ENCODE results near the gene C1orf116. TPM values are rescaled to one million over a fixed set of nuclear protein-coding genes. Genes with fewer than 3 reads are reported as not detected.

C1orf116 gene
- total and polyA plus RNA-seq, 10 of the 15 experiments (the other 5 are each of a cell fraction or from before 2014, with no cell fraction given), result 0.01 to 0.08 TPM; not detected in 8

DNA sequence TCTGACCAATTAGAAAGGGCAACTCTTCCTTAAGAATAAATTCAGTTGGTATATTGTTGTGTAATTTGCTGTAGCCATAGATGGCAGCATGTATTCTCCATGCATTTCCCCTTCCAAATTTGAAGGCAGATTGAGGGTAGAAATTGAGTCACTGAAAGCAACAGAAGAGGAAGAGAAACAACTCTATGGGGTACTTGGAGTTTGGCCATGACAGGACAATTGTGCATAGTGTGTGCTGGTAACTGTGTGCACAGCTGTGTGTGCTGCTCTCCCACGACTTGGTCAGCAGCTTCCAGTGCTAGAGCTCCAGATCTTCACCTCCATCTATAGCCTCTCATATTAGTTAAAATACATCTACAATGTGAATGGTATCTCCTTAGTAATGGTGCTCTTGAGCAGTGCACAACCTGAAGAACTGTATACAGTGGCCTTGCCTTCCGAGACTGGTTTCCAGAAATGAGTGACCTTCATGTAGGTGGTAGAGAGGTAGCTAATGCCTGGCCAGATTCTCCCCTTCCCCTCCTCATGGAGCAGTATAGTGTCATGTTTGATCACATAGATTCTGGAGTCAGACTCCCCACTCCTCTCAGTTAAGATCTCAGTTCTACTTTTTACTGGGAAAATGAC is 61.4 kb downstream of the C1orf116 start:
- no peak overlapping the region; the same call in 1 of the 2 replicates for H2AFZ ChIP-seq (ENCODE audit: control insufficient read depth, low read depth, low read length)
- RAD21 ChIA-PET (ENCODE audit: unreplicated experiment), result interaction anchor here (1.6 to 4.4 kb wide), 3 partner anchors 12 to 50 kb away, joined by 3 to 36 read pairs (median 9); no protein-coding TSS in a partner anchor
- ATAC-seq (peak; percentile 81), DNase-seq (ENCODE audit: low read depth, low spot score) (peak; percentile 66), FAIRE-seq (peak; percentile 44)
- no peaks in the 10 kb centered on the region for H4K20me1 ChIP-seq (ENCODE audit: control insufficient read depth, insufficient read depth)
- H3K36me3 ChIP-seq (ENCODE audit: control insufficient read depth in 2 of 2, insufficient read depth in 2 of 2, low read length in 1 of 2), result no peaks in the 10 kb centered on the region
- SMC1A ChIA-PET (ENCODE audit: uncharacterized antibody, unreplicated experiment), result interaction anchor here (1.1 to 7.5 kb wide), 12 partner anchors 10 to 161 kb away, joined by 3 to 68 read pairs (median 9); partner anchors contain the start of genes FCMR and PIGR
- intact Hi-C loops (cut with micrococcal nuclease; ENCODE audit: unreplicated experiment) (loop anchor here (2.0 kb wide), 1 partner anchor 46 kb away; no protein-coding TSS in a partner anchor), in situ Hi-C loops (cut with MboI) (no loop called here)
- no peak overlapping the region for H3K27ac ChIP-seq (ENCODE audit: control insufficient read depth, insufficient read depth)
- BruUV-seq (replicated peaks), result no TSS peak
- peak overlapping the region; percentile 46 for H3K4me2 ChIP-seq (ENCODE audit: control insufficient read depth, insufficient read depth)
- peaks cover 38% of the 10 kb centered on the region for H3K4me1 ChIP-seq (ENCODE audit: control insufficient read depth, insufficient read depth, low read length)
- H3K79me2 ChIP-seq (ENCODE audit: control insufficient read depth, insufficient read depth, low read length), result no peaks in the 10 kb centered on the region
- 13% methylated on average over 2 of the region's 2 CpGs for WGBS (ENCODE audit: insufficient coverage, insufficient replicate concordance, low lambda C conversion rate, missing lambda C conversion rate)
- POLR2A ChIA-PET, result interaction anchor here (0.5 to 3.1 kb wide), 5 partner anchors 39 to 302 kb away, joined by 3 to 12 read pairs (median 3); no protein-coding TSS in a partner anchor
- no peak overlapping the region for H3K9ac ChIP-seq (ENCODE audit: control insufficient read depth, insufficient read depth, low read length)
- CTCF ChIA-PET, result interaction anchor here (0.7 to 9.8 kb wide), 13 partner anchors 9 to 308 kb away, joined by 3 to 136 read pairs (median 5); partner anchors contain the start of gene IL20
- no peaks in the 10 kb centered on the region for H3K27me3 ChIP-seq (replicated peaks in 1 of 2; ENCODE audit: control insufficient read depth in 2 of 2, insufficient read depth in 2 of 2, low read length in 1 of 2)
- 0 out of 2 replicates have a peak overlapping the region, but pooled peaks have one; percentile 2 for H3K4me3 ChIP-seq
- H3K9me3 ChIP-seq (replicated peaks; ENCODE audit: control insufficient read depth, insufficient read depth, low read length), result no peaks in the 10 kb centered on the region
- TF ChIP-seq BCL11A (IDR thresholded peaks at IDR 0.05; ENCODE audit: low read depth, low read length) (peak; percentile 41; the same call in 1 of the 2 replicates), REST (IDR thresholded peaks at IDR 0.05; ENCODE audit: low read depth, low read length) (no peak), MEF2A (IDR thresholded peaks at IDR 0.05; ENCODE audit: insufficient read depth, low read depth, low read length) (0 out of 2 replicates have a peak, but pooled peaks have one; percentile 13), NFIC (IDR thresholded peaks at IDR 0.05; ENCODE audit: low read depth, low read length) (peak; percentile 57; the same call in 1 of the 2 replicates), FOXM1 (IDR thresholded peaks at IDR 0.05; ENCODE audit: low read depth, low read length) (0 out of 2 replicates have a peak, but pooled peaks have one; percentile 18), ATF3 (IDR thresholded peaks at IDR 0.05; ENCODE audit: borderline replicate concordance, extremely low read depth, low read depth, low read length) (no peak), DPF2 (IDR thresholded peaks at IDR 0.05) (peak; percentile 58; the same call in 1 of the 2 replicates), ETV6 (conservative IDR thresholded peaks at IDR 0.05 in 1 of 2, IDR thresholded peaks at IDR 0.05 in 1 of 2; ENCODE audit: borderline replicate concordance in 1 of 2, low read depth in 1 of 2) (peak in 1 of 2 experiments; percentile 69; a peak in 2 of 4 replicates), TCF3 (IDR thresholded peaks at IDR 0.05; ENCODE audit: borderline replicate concordance, insufficient read depth, low read depth, low read length) (peak; percentile 70; the same call in 1 of the 2 replicates), JUNB (IDR thresholded peaks at IDR 0.05) (peak; percentile 53; the same call in 1 of the 2 replicates), POU2F2 (IDR thresholded peaks at IDR 0.05; ENCODE audit: borderline replicate concordance, low read depth, low read length) (no peak)
- TF ChIP-seq, protein P1, sequence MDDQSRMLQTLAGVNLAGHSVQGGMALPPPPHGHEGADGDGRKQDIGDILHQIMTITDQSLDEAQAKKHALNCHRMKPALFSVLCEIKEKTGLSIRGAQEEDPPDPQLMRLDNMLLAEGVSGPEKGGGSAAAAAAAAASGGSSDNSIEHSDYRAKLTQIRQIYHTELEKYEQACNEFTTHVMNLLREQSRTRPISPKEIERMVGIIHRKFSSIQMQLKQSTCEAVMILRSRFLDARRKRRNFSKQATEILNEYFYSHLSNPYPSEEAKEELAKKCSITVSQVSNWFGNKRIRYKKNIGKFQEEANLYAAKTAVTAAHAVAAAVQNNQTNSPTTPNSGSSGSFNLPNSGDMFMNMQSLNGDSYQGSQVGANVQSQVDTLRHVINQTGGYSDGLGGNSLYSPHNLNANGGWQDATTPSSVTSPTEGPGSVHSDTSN (IDR thresholded peaks at IDR 0.05; ENCODE audit: insufficient replicate concordance, low read depth, low read length), result peak; percentile 26
- TF ChIP-seq, protein P2, sequence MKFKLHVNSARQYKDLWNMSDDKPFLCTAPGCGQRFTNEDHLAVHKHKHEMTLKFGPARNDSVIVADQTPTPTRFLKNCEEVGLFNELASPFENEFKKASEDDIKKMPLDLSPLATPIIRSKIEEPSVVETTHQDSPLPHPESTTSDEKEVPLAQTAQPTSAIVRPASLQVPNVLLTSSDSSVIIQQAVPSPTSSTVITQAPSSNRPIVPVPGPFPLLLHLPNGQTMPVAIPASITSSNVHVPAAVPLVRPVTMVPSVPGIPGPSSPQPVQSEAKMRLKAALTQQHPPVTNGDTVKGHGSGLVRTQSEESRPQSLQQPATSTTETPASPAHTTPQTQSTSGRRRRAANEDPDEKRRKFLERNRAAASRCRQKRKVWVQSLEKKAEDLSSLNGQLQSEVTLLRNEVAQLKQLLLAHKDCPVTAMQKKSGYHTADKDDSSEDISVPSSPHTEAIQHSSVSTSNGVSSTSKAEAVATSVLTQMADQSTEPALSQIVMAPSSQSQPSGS (IDR thresholded peaks at IDR 0.05; ENCODE audit: low read length), result peak; percentile 63; the same call in 1 of the 2 replicates
